Dermis blood vessel endothelial cell (primary cell): ENCODE results near the gene ADCY5. TPM values are rescaled to one million over a fixed set of nuclear protein-coding genes. Genes with fewer than 3 reads are reported as not detected.

ENCODE experiments used
- DNase-seq: peaks from one replicate; pipeline ENCODE4 v3.0.0; 2010
- total RNA-seq: library from RNA; depleted of rRNA; stranded (reverse); fragments of >200 nt; gene quantifications from 2 replicates; pipeline ENCODE4 v1.2.3, GENCODE V29; 2014

The ADCY5 gene
- total RNA-seq, 1 donor from 2014 or later, result 0.17 TPM

- DNase-seq, result no peak
Measured at GRCh38 chr3:123338620-123339061, 110.2 kb downstream of the ADCY5 start.

- DNase-seq, result no peak
Measured at GRCh38 chr3:123337948-123338619, 110.8 kb downstream of the ADCY5 start.

GRCh38 chr3:123337226-123337625 lies 111.7 kb downstream of the ADCY5 start:
- DNase-seq, result no peak

- DNase-seq, result no peak
Measured at GRCh38 chr3:123336441-123336851, 112.4 kb downstream of the ADCY5 start.

- DNase-seq, result no peak
Measured at GRCh38 chr3:123336001-123336400, 112.9 kb downstream of the ADCY5 start.

GRCh38 chr3:123335007-123335670 lies 113.8 kb downstream of the ADCY5 start:
- DNase-seq, result no peak

- DNase-seq, result no peak
Measured at GRCh38 chr3:123334056-123334455, 114.8 kb downstream of the ADCY5 start.

GRCh38 chr3:123333401-123333800 lies 115.5 kb downstream of the ADCY5 start:
- no peak for DNase-seq

GRCh38 chr3:123332124-123332641 lies 116.7 kb downstream of the ADCY5 start:
- DNase-seq, result no peak

GRCh38 chr3:123331651-123332050 lies 117.2 kb downstream of the ADCY5 start:
- no peak for DNase-seq

GRCh38 chr3:123331006-123331405 lies 117.9 kb downstream of the ADCY5 start:
- DNase-seq, result no peak

- DNase-seq, result no peak
Measured at GRCh38 chr3:123330441-123330991, 118.4 kb downstream of the ADCY5 start.

- no peak for DNase-seq
Measured at GRCh38 chr3:123329636-123330340, 119.1 kb downstream of the ADCY5 start.

- DNase-seq, result peak; percentile 79
Measured at GRCh38 chr3:123328851-123329635, 119.8 kb downstream of the ADCY5 start.

- no peak for DNase-seq
Measured at GRCh38 chr3:123327956-123328850, 120.7 kb downstream of the ADCY5 start.

GRCh38 chr3:123327480-123327879 lies 121.4 kb downstream of the ADCY5 start:
- DNase-seq, result no peak

GRCh38 chr3:123326531-123326930 lies 122.4 kb downstream of the ADCY5 start:
- no peak for DNase-seq

- no peak for DNase-seq
Measured at GRCh38 chr3:123325766-123326256, 123.1 kb downstream of the ADCY5 start.

GRCh38 chr3:123324880-123325765 lies 123.8 kb downstream of the ADCY5 start:
- no peak for DNase-seq

GRCh38 chr3:123323781-123324180 lies 125.1 kb downstream of the ADCY5 start:
- no peak for DNase-seq
